Activated CD8-positive, alpha-beta memory T cell treated with anti-CD3 and anti-CD28 coated beads, Interleukin-2, amount 50 U/mL, for 24 hours (primary cell): ENCODE measurements around the gene PRKAG2.

Experiments used
- DNase-seq: peaks from one replicate; pipeline ENCODE4 v3.0.0-alpha.2; 2020; ENCODE audit errors: extremely low read depth

Gene PRKAG2

GRCh38 chr7:151648429-151648828, 228.5 kb downstream of the PRKAG2 start:
- no peak for DNase-seq

DNA sequence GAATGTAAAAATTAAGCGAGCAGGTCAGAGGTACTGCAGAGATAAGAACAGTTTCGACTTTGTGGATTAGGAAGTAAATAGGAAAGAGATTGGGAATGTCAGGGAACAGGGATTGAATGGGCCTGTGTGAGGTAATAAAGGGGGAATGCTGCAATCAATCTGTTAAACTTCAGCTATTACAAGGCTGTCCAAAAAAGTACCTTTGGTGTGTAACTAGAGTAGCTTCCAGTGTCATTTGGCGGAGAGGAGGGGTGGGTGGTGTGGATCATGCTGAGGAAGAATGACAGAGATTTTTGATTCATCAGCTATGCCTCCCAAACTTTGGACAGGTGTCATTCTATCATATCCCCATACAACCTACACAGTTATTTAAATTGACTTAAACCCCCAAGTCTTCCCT, 229.0 kb downstream of the PRKAG2 start:
- DNase-seq, result no peak

DNA sequence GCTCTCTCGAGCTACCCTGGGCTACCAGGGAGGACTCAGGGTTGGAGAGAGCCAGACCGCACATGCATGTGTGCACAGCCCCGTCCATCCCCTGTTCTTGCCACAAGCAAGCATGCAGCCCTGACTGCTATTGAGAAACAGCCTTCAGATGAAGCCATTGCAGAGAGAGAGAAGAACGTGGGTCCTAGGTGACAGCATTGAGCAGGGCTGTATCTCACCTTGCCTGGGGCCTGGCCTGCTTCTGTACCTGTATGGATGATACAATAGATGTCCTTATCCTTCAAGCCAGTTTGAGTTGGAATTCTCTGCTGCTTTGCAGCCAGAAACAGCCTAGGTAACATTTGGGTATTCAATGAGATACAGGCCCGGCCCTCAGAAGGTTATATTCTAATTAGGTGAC, 229.9 kb downstream of the PRKAG2 start:
- no peak for DNase-seq

DNA sequence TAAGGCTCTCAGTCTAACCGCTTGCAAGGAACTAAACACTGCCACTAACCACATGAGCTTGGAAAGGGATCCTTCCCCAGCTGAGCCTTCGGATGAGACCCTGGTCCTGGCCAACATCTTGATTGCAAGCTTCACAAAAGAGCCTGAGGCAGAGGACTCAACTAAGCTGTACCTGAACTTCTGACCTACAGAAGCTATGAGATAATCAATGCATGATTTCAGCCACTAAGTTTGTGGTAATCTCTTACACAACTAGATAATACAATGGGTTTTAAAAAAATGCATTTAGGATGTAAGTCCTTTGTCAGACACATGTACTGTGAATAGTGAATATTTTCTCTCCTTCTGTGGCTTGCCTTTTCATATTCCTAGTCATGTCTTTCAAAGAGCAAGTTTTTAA, 231.6 kb downstream of the PRKAG2 start:
- no peak for DNase-seq

DNA sequence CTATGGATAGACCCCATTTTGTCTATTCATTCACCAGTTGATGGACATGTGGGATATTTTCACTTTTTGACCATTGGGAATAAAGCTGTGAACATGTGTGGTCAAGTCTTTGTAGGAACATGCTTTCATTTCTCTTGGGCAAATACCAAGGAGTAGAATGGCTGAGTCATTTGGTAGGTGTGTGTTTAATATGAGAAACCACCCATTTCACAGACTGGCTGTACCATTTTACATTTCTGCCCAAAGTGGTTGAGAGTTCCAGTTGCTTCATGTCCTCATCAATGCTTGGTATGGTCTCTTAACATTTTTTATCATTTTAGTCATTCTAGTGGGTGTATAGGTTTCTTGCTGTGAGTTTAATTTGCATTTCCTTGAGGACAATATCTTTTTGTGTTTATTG, 232.4 kb downstream of the PRKAG2 start:
- no peak for DNase-seq

DNA sequence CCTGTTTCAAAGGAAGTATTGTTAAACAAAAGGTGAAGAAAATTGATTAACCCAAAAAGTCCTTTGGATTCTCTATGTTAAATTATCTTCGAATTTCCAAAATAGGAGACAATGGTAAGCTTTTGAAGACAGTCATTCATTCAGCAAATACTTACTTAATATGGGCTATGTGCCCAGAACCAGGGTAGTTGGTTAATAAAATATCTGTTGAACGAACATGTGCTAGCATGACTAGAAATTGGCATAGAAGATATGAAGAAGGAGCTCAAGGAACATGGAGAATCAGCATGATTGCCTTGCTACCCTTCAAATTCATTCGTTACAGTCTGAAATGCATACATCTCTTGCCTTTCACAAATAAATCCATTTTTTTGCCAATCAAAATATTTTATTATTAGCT, 234.2 kb downstream of the PRKAG2 start:
- DNase-seq, result no peak

GRCh38 chr7:151641587-151641986, 235.3 kb downstream of the PRKAG2 start:
- DNase-seq, result no peak

DNA sequence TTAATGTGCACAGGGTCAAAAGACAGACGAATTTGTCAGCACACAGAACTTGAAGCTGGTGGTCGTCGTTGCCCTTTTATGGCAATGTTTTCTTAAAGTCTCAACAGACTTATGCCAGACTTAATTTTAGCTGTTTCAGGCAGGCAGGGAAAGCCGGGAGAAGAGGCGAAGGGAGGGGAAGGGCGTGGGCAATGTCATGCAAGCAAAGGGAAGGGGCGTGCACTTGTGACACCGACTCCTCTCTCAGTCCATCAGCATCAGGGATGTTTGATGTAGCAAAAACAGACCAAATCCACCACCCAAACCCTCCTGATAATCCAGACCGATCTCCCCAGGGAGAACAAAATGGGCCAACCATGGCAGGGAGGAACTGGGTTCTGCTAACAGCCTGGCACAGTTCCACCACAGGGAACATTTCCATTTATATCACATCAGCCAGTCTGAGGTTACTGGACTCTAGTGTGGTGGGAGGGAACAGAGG, 239.1 kb downstream of the PRKAG2 start:
- DNase-seq, result no peak

DNA sequence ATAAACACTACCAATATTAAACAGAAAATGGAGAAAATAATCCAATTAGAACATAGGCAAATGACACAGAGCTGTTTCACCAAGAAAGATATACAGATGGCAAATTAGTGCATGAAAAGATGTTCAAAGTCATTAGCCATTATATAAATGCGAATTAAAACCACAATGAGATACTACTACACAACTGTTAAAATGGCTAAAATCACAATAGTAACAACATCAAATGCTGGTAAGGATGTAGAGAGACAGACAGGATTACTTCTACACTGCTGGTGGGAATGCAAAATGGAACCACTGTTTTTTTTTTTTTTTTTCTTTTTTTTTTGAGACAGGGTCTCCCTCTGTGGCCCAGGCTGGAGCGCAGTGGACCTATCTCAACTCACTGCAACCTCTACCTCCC, 242.3 kb downstream of the PRKAG2 start:
- no peak for DNase-seq

- DNase-seq, result no peak
Measured at GRCh38 chr7:151633516-151633812, 243.5 kb downstream of the PRKAG2 start.

GRCh38 chr7:151632750-151633515, 244.0 kb downstream of the PRKAG2 start:
- DNase-seq, result no peak

DNA sequence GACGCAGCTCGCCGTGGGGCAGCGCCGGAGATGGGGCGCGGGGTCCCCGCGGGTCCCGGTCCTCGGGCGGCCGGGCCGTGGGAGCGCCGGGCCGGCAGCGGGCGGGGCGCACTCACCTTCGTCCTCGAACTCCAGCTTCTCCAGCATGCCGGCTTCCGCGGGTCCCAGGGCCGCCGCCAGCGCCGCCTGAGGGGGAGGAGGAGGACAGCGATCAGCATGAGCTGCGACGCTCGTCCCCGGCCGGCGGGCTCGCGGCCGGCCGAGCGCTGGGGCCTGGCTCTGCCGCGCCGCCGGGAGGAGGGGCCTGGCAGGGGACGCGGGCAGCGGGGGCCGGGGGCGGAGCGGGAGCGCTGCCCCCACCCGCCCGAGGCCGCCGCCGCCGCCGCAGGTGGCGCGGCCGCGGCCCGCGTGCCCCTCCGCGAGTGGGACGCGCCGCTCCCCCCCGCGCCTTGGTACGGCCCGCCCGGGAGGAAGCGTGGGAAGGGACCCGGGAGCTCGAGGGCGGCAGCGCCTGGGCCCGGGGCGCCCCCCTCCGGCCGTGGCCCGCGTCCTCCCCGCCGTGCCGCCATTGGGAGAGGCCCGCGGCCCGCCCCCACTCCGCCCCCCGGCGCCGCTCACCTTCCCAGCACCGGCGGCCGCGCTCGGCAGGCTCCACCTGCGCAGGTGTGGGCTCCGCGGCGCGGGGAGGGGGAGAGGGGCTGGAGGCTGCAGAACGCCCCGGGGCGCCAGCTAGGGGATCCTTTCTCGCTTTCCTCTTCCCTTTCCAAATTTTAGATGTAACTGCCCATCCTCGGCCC, 244.8 kb downstream of the PRKAG2 start:
- DNase-seq, result peak; percentile 56

GRCh38 chr7:151631570-151631952, 245.4 kb downstream of the PRKAG2 start:
- no peak for DNase-seq

DNA sequence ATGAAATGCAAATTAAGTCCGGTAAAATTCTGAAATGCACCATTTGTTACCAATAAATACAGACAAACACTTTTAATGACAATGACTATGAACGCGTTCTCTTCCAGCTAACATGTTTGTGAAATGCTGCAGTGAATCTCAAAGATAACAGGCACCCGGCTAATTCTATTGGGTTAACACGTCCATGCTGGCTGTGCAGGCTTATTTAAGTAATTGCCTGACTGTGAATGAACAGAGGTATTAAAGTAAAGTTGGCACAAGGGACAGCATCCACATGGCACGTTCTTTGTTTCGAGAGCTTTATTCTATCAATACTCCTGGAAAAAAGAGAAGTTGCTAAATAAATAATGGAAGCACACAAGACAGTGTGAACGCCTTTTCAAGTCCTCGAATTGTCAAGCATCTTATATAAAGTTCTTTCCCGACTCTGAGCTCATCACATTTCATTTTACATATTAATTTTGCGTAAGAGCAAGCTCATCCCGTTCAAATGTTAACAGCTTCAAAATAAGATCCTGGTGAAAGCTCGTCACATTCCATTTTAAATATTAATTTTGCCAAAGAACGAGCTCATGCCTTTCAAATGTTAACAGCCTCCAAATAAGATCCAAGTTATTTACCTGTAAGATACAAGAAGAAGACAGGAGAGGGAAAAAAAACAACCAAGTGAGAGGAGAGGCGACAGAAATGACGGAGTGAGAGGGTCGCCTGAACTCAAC, 245.9 kb downstream of the PRKAG2 start:
- DNase-seq, result no peak

DNA sequence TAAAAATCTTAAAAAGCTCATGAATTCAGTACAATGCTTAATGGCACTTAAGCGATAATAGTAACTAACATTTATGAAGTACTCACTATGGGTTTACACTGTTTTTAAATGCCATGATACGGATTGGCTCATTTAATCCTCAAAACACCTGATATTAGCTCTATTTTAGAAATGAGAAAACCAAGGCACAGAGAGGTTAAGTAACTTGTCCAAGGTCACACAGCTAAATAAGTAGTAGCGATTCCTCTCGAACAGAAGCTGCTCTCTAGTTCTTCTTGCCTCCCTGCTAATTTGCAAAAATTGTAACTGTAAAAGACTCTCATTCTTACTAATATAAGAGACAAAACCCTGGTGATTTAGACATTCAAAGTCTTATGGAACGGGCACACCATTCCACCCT, 246.6 kb downstream of the PRKAG2 start:
- DNase-seq, result no peak

GRCh38 chr7:151629713-151630272, 247.1 kb downstream of the PRKAG2 start:
- no peak for DNase-seq

DNA sequence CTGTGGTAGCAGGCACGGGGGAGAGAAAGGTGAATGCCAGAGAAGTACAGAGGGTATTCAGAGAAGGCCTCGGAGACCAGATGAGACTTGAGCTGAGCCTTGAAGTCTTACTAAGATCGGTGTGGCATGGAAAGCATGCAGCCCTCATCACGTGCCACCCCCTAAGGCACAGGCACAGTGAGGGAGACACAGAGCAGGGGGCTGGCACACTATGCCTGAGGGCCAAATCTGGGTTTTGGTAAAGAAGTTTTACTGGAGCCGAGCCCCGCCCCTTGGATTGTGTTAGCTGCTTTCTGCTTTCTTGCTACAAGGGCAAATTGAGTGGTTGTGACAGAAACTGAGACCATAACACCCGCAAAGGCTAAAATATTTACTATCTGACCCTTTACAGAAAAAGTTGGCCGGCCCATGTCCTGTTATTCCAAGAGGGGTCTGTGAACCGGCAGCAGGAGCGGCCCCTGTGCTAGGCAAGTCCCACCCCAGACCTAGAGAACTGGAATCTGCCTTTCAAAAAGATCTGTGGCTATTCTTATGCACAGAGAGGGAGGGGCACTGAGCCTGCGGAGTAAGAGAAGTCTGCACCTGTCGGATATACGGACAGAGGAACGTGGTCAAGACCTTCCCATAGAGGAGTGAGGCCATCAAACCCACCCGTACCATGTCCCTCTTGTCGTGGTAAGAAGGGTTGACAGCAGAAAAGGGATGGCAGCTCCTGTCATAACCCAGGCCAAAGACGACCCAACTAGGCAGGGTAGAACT, 247.9 kb downstream of the PRKAG2 start:
- no peak for DNase-seq

- DNase-seq, result no peak
Measured at GRCh38 chr7:151626422-151627115, 250.3 kb downstream of the PRKAG2 start.

DNA sequence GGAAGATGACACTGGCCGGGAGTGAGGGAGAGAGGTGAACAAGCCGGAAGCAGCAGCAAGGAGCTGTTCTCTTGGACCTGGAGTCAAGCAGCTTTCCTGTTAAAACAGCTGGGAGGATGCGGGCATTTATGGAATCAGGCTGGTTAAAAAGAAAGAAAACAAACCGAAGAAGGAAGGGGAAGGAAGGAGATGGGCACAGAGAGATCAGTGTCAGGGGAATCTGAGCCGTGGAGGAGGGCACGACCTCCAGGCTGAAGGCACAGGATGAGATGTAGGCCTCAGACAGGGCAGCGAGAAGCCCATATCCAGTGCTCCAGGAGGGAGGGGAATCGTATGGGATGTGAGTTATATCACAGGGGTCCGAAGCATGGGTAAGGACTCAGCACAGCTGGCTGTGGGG, 251.3 kb downstream of the PRKAG2 start:
- DNase-seq, result no peak

- DNase-seq, result no peak
Measured at GRCh38 chr7:151624246-151624928, 252.5 kb downstream of the PRKAG2 start.
